GM21515 (cell line): ENCODE results near the gene FIBCD1.
"Not testable (repeated sequence)": the region's sequence is repeated elsewhere in the genome, so short reads cannot be mapped to it uniquely, and the experiment has no call there.

Source experiments
- ATAC-seq: cut with Tn5 transposase; IDR thresholded peaks from one replicate; pipeline ENCODE4 v1.9.1; 2021; ENCODE audit not compliant: unreplicated experiment

FIBCD1 gene

DNA sequence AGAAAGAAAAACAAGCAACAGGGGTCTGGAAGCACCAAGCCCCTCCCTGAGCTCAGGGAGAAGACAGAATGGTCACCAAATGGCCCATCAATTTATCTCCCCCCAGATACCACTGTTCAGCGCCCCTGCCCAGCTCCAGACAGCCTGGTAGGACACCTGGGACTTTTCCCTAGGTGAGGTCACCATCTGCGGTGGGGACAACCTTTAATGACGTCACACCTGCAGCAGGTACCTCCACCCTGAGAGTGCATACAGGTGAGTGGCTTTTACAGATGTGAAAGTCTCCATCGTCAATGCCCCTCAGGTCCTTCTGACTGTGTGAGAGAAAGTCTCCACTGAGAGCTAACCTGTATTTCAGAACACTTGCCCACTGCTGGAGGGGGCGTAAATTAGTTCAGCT, 35.6 kb upstream of the FIBCD1 start:
- no peak for ATAC-seq

DNA sequence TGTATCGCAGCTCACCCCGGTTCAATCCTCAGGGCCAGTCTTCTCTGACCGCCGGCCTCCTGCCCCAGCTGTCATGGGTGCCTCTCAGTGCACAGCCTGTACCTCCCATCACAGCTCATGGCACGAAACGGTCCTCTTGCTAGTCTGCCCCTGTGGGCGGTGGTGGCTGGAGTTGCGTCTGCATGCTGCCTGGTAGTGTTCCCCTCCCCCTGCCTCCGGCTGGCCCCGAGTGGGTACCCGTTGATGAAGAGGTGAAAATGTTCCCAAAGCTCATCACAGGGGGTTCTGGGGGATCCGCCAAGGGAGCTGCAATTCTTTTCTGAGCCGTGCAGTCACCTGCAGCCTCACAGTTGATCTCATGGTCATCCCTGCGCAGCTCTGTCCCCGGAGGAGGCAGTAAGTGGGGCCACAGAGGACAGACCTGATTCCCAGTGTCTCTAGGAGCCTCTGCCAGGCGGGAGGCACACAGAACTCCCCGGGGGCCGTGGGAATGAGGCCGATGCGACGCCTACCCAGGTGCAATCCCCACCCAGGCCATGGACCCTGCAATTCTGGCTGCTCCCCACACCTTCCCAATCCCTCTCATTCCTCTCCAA, 34.7 kb upstream of the FIBCD1 start:
- ATAC-seq: no peak

DNA sequence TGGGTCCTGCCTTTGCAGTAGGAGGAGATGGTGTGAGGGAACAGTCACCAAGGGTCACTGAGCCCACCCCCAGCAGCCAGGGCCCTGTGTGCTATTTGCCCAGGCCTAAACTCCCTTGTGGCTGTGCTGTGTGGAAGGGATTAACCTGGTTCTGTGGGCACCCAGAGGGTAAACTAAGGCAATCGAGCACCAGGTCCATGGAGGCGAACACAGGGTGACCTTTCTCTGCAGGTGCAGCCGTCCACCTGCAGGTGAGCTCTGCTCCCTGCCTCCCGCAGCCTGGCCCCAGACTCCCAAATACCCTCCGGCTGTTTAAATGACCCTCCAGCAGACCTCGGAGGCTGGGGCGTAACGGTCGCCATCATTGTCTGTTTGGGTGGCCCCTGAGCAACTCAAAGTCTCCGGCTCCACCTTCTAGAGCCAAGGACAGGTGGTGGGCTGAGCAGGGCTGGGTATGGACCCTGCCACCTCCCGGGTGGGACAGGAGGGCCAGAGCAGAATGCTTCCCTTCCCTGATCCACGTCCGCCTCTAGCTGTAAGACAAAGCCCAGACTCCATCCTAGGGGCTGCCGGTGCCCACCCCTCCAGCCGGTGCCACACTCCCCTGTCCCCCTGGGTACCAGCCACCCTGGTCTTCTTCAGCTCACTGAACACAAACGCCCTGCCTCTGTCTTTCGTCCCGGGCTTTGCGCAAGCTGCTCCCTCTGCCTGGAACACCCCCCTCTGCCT, 34.1 kb upstream of the FIBCD1 start:
- no peak for ATAC-seq

DNA sequence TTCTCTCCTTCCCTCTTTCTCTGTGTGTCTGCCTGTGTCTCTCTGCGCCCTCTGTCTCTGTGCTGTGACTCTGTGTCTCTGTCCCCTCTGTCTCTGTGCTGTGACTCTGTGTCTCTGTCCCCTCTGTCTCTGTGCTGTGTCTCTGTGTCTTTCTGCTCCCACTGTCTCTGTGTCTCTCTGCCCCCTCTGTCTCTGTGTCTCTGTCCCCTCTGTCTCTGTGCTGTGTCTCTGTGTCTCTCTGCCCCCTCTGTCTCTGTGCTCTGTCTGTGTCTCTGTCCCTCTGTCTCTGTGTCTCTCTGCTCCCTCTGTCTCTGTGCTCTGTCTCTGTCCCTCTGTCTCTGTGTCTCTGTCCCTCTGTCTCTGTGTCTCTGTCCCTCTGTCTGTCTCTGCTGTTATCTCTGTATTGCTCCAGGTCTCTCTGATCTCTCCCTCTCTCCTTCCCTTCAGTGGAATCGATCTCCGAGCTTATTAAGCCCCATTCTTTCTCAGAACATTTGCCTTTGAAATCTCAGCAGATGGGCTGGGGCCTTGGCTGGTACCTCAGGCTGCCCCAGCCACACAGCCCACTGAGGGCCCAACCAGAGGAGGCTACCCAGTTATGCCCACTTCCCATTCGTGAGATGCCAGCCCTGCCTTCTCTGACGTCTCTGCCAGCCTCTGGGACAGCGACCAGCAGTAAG, 33.4 kb upstream of the FIBCD1 start:
- ATAC-seq: no peak

DNA sequence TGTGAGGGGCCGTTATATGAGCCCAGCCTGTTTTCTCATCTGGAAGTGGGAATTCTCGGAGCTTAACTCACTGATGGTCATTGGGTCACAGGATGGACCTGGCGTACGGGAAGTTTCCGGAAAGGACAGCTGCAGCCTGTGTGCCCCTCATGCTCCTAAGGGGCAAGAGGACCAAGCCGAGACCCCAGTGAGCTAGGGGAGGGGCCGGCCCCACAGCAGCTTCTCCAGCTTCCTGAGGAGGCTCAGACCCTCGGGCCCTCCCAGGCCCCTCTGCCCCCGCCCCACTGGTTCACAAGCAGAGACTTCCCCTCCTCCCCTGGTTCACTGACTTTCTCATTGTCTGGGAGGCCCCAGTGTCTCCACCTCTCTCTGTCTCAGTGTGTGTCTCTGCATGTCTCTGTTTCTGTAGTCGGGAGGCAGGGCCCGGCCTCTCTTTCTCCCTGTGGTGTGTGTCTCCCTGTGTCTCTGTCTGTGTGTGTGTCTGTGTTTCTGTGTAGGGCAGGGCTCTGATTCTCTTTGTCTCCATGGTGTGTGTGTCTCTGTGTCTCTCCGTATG, 32.3 kb upstream of the FIBCD1 start:
- no peak for ATAC-seq

DNA sequence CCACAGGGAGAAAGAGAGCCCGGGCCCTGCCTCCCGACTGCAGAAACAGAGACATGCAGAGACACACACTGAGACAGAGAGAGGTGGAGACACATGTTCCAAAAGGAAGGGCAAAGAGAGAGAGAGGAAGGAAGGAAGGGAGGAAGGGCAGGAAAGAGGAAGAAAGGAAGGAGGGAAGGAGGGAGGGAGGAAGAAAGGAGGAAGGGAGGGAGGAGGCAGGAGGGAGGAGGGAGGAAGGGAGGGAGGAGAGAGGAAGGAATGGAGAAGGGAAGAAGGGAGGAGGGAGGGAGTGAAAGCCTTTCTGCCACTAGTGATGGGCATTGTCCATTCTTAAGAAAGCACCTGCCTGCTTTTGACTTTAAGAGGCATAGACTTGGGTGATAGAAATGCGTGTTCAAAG, 31.8 kb upstream of the FIBCD1 start:
- ATAC-seq: no peak

DNA sequence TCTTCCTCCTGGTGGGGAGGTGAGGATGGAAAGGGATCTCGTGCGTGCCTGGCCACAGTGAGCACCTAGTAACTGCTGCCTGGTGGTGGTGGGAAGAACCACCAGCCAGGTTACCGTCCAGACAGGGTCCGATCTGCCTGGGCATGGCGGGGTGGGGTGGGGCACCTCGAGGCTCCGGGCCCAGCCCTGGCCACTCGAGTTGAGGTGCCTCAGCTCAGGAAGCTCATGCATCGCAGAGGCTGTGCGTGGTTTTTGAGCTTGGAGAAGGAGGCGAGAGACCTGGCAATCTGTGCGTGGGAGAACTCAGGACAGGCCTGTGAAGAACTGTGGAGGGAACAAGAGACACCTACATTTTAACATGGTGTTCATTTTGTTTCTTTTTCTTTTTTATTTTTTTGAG, 31.0 kb upstream of the FIBCD1 start:
- ATAC-seq: no peak

DNA sequence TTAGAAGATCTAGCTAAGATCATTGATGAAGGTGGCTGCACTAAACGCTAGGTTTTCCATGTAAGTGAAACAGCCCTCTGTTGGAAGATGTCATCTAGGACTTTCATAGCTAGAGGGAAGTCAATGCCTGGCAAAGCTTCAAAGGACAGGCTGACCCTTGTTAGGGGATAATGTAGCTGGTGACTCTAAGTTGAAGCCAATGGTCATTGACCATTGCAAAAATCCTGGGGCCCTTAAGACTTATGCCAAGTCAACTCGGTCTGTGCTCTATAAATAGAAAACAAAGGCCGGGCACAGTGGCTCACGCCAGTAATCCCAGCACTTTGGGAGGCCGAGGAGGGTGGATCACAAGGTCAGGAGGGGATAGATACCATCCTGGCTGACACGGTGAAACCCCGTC, 26.6 kb upstream of the FIBCD1 start:
- no peak for ATAC-seq

DNA sequence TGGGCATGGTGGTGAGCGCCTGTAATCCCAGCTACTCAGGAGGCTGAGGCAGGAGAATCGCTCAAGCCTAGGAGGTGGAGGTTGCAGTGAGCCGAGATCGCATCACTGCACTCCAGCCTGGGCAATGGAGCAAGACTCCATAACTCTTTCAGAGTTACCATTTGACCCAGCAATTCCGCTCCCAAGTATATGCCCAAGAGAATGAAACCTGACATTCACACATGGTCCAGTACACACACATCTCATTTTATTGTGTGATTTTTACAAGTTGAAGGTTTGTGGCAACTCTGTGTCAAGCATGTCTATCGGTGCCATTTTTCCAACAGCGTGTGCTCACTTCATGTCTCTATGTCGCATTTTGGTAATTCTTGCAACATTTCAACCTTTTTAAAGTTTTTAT, 24.9 kb upstream of the FIBCD1 start:
- no peak for ATAC-seq

DNA sequence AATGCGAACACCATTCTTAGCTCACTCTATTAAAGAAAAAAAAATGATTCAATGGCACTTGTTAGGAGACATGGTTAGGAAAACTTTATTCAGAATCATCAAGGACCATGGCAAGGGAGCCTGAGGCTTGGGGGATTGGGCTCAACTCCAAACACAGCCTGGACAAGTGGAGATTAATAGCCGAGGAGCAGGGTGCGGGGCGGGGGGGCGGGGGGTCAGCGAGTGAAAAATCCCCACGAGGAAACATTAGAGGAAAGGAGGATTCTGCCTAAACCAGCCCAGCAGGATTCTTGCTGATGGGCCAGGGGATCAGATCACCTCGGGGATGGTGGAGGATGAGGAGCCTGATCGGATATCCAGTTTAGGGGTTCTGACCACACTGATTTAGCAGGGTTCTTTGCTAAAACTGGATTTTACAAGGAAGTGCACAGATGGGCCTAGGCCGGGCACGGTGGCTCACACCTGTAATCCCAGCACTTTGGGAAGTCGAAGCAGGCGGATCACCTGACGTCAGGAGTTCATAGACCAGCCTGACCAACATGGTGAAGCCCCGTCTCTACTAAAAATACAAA, 24.4 kb upstream of the FIBCD1 start:
- no peak for ATAC-seq

DNA sequence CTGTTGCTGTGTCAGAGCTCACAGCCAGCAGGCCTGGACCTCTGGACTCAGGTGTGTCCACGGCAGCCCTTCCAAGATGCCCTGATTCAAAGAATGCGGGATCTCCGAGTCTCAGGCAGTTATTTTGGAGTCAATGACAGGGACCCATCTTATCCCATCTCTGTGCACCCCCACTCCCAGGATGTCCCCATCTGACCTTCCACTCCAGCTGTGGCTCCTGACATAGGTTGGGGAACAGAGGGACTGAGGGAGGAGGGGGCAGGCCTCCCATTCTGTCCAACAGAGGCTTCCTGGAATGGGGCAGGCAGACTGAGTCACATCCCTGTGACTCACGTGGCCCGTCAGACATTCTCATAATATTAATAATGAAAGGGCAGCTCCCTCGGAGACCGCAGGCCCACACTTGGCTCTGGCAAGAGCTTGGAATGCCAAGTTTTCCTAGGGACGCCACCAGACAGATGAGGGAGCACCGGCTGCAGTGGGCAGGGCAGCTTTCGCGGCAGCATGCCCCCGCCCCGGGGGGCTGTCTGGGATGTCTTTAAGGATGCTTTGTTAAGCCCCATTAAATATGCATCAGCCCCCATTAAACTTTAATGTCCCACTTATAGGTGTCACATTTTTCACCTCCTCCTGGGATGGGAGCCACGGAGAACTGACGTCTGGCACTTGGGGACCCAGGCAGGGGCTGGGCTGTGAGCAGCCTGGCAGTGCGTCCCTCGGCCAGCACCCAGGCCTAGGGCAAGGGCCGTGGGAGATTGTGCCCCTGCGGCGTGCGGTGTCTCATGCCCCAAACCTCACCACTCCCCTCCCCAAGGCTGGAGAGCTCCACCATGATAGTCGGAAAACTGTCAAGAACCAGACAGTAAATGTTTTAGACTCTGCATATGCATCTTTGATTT, 23.6 kb upstream of the FIBCD1 start:
- no peak for ATAC-seq

DNA sequence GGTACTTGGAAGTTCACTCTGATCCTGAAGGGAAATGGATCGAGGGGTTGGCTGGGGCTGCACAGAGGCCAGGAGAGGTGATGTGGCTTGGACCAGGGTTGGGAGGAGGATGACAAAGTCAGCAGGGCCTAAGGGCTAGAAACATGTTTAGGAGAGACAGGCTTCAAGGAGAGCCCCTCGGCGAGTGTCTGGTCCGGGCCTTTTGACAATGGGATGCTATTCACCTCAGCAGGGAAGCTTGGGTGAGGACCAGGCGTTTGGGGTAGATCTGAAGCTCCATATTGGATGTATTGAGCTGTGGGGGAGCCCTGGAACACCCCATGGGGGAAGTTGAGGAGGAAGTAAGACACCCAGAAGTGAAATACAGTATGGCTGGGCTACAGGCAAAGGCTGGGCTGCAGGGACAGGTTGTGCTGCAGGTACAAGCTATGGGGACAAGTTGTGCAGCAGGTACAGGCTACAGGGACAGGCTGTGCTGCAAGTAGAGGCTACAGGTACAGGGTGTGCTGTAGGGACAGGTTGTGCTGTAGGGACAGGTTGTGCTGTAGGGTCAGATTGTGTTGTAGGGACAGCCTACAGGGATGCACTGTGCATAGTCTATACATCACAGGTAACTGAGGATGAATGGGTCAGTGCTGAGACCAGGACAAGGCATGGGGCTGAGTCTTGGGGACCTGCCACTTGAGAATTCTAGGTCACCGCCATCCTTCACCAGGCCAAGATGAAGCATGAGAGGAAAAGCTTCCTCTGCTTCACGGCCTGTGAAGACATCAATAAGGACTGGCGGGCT, 22.7 kb upstream of the FIBCD1 start:
- no peak for ATAC-seq

DNA sequence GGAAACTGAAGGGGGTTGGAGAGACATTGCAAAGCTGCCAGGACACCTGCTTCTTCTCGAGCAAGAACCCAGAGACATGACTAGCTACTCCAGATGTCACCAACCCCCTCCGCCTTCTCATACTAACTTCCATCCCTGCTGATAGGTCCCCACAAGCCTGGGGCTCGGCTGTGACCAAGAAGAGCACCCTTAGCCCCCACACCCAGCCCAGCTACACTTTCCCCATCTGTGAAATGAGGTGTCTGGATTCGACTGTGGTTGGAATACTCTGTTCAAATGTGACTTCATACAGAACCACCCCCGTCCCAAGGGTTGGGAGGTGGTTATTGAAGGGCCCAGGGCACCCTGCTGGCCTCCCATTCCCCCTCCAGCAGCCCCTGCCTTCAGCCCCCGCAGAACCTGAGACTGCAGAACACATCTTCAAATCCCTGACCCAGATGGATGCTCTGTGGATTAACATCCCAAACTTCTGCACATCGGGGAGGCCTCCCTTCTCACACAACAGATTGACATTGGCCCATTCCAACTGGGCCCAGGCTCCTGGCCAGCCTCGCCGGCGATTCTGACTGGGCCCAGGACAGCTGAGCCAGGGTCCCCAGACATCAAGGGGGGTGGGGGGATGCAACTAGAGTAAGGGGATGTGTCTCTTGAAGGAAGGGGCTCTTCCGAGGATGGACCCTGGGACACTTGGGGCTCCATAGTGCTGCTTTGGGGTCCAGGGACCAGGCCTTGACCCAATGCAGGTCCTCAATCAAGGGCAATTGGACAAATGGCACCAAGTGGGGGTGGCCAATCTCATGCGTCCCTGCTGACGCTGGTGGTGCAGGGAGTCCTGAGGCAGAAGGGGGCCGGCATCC, 21.7 kb upstream of the FIBCD1 start:
- ATAC-seq: no peak

DNA sequence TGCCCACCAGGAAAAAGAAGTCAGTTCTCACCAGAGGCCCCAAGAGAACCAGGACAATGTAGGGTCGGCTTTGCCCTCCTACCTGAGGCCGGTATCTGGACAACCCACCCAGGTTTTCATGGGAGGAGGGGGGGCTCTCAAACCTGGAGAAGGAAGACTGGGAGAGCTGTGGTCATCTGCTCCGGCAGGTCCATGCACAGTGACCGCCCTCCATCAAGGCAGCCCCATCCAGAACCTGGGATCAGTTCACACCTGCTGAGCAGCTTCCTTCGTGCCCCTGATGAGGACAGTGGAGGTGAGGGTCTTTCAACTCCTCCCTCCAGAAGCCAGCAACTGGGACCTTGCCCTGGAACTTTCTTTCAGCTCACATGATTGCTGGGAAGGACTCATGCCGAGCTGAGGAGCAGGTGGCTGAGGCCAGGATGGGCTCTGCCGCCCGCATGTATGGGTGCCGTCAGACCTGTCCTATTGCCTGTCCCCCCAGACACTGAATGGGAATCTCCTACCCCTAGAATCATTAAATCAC, 20.8 kb upstream of the FIBCD1 start:
- ATAC-seq: no peak

DNA sequence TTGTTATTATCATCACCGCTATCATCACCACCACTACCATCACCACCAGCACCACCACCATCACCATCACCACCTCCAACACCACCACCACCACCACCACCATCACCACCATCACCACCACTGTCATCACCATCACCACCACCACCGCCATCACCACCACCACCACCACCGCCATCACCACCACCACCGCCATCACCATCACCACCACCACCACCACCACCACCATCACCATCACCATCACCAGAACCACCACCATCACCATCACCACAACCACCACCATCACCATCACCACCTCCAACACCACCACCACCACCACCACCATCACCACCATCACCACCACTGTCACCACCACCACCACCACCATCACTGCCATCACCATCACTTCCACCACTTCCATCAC, 19.5 kb upstream of the FIBCD1 start:
- not testable (repeated sequence) for ATAC-seq

DNA sequence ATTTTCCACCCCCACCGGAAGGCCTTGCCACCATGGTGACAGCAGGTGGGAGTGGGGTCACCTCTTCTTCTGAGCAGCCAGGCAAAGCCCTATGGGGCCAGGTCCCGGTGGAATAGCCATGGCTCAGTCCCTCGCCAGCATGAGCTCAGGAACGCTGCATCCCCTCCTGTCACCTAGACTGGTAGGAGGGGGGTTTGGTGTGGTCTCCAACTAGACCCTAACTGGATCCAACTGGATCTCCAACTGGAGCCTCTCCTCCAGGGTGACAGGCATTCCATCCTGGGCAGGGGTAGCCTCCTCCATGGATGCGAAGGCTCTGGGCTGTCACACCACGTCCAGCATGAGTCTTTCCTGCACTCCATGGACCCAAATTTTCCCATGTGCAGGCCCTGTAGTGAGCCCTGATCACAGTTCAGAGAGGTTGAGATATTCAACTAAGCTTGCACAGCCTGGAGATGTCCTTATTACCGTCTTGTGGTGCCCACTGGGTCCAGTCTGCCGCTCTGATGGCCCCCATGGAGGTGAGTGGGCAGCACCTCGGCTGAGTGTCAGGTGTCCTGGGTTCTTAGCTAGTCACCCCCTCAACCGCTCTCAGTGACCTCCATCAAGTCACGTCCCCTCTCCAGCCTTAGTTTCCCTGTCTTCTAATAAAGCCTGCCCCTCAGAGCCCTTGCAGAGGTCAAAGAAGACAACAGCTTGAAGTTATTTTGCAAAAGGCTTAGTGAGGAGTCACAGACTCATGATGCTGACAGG, 18.6 kb upstream of the FIBCD1 start:
- no peak for ATAC-seq

DNA sequence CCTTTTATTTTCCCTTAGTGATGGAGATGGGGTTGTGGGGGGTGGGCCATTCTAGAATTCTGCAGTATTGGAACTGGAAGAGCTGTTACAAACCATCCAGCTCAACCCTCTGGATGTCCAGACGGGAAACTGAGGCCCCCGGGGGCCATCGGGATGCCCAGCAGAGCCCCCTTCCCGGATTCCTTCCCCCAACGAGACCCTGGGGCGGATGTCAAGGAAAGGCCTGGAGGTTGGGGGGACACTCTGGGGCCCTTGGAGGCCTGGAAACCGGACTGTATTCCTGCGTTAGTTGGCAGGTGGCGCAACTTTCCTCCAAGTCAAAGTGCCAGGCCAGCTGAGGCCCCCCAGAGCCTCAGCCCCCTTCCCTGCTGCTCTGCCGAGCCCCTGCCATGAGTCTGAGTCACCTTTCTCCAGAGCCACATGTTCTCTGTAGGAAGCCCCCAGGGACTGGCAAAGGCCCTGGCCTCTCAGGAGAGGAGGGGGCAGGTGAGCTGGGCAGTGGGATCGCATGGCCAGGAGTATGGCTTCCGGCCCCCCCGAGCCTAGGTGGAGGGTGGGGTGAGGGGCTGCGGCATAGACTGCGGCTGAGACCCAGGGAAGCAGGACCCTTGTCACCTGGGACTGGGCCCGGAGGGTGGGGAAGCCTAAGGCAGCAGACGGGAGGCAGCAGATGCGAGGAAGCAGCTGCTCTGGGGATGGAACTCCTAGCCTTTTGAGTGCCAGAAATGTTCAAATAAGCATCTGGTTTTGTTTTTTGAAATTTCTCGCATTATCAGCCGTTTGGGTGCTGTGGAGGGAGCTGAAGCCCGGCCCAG, 17.8 kb upstream of the FIBCD1 start:
- no peak for ATAC-seq
